ENCODE measurements around the gene RCC2. TPM values are rescaled to one million over a fixed set of nuclear protein-coding genes. Genes with fewer than 3 reads are reported as not detected.

The RCC2 gene
- total and polyA plus RNA-seq, 2 donors (not counting 3 experiments of a cell fraction or from before 2014, with no cell fraction given): 137 to 166 TPM

DNA sequence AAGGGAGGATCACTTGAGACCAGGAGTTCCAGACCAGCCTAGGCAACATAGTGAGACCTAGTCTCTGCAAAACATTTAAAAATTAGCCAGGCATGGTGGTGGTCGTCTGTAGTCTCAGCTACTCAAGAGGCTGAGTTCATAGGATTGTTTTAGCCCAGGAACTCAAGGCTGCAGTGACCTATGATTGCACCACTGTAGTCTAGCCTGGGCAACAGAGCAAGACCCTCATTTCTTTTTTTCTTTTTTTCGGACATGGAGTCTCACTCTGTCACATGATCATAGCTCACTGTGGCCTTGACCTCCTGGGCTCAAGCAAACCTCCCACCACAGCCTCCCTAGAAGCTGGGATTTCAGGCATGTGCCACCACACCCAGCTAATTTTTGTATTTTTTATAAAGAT is 31.9 kb upstream of the RCC2 start:
- Histone ChIP-seq H3K4me2 (ENCODE audit: insufficient read depth, low read length) (no peak overlapping the region), H3K36me3 (ENCODE audit: control insufficient read depth in 2 of 2, extremely low read depth in 1 of 2, insufficient read depth in 2 of 2, low read length in 2 of 2) (no peaks in the 10 kb centered on the region), H3K9me1 (replicated peaks; ENCODE audit: control insufficient read depth, extremely low read depth, insufficient read depth, low read length) (no peaks in the 10 kb centered on the region), H3K27ac (ENCODE audit: insufficient read depth, low read depth, low read length) (no peak overlapping the region), H2AFZ (ENCODE audit: low read depth, low read length) (no peak overlapping the region), H3K79me2 (ENCODE audit: control insufficient read depth, insufficient read depth, low read length) (no peaks in the 10 kb centered on the region), H3K4me1 (ENCODE audit: control insufficient read depth, extremely low read depth, insufficient read depth, low read length) (no peaks in the 10 kb centered on the region), H3K9me3 (replicated peaks; ENCODE audit: control insufficient read depth, insufficient read depth, low read length) (no peaks in the 10 kb centered on the region), H3K9ac (replicated peaks; ENCODE audit: extremely low read depth, insufficient read depth, low read length) (no peak overlapping the region), H4K20me1 (replicated peaks; ENCODE audit: control insufficient read depth, extremely low read depth, insufficient read depth, low read length) (no peaks in the 10 kb centered on the region), H3K4me3 (replicated peaks in 1 of 3; ENCODE audit: insufficient read depth in 1 of 3, low read depth in 1 of 3, low read length in 3 of 3) (no peak overlapping the region), H3K27me3 (ENCODE audit: control insufficient read depth in 2 of 2, insufficient read depth in 2 of 2, low read length in 2 of 2) (peaks cover 0 to 2% of the 10 kb centered on the region in 2 experiments)
- ChIA-PET CTCF (no interaction called here), POLR2A (no interaction called here)
- intact Hi-C loops (cut with micrococcal nuclease) (no loop called here), dilution Hi-C loops (cut with MboI; ENCODE audit: extremely low pct_ligation_motif_present, low sequenced_read_pairs) (no loop called here)
- no TSS peak for BruUV-seq (replicated peaks)
- FAIRE-seq (no peak), DNase-seq (ENCODE audit: low read depth, low spot score) (no peak)
- TF ChIP-seq, protein P1, sequence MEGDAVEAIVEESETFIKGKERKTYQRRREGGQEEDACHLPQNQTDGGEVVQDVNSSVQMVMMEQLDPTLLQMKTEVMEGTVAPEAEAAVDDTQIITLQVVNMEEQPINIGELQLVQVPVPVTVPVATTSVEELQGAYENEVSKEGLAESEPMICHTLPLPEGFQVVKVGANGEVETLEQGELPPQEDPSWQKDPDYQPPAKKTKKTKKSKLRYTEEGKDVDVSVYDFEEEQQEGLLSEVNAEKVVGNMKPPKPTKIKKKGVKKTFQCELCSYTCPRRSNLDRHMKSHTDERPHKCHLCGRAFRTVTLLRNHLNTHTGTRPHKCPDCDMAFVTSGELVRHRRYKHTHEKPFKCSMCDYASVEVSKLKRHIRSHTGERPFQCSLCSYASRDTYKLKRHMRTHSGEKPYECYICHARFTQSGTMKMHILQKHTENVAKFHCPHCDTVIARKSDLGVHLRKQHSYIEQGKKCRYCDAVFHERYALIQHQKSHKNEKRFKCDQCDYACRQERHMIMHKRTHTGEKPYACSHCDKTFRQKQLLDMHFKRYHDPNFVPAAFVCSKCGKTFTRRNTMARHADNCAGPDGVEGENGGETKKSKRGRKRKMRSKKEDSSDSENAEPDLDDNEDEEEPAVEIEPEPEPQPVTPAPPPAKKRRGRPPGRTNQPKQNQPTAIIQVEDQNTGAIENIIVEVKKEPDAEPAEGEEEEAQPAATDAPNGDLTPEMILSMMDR (IDR thresholded peaks at IDR 0.05; ENCODE audit: extremely low read depth in 1 of 2, insufficient read depth in 1 of 2, low read depth in 1 of 2, low read length in 2 of 2): no peak
- TF ChIP-seq GATA2 (IDR thresholded peaks at IDR 0.05; ENCODE audit: insufficient read depth, insufficient read length, low read depth, low read length) (no peak), POLR2A (IDR thresholded peaks at IDR 0.05; ENCODE audit: low read depth, low read length) (no peak), POLR2AphosphoS5 (IDR thresholded peaks at IDR 0.05; ENCODE audit: insufficient read depth, low read depth, low read length) (no peak), MAX (IDR thresholded peaks at IDR 0.05; ENCODE audit: insufficient read depth, insufficient read length) (no peak)
